Endodermal cell (in vitro differentiated cells): ENCODE data around the gene COL24A1. TPM values are rescaled to one million over a fixed set of nuclear protein-coding genes. Genes with fewer than 3 reads are reported as not detected.
A peak's percentile ranks its signal among the peaks of the same experiment; 100 is the strongest.

Source experiments
- DNase-seq: peaks from one replicate; pipeline ENCODE4 v3.0.0-alpha.2; 2017
- H3K27ac ChIP-seq: 2 replicates; pipeline ENCODE4 v1.5.1; 2013; ENCODE audit warnings: mild to moderate bottlenecking, low read depth, low read length, moderate library complexity
- H3K27me3 ChIP-seq: 2 replicates; pipeline ENCODE4 v1.6.1; 2013; ENCODE audit warnings: mild to moderate bottlenecking, low read length, moderate library complexity; ENCODE audit not compliant: insufficient read depth, control insufficient read depth, poor library complexity, severe bottlenecking
- H3K36me3 ChIP-seq: 2 replicates; pipeline ENCODE4 v1.7.0; 2013; ENCODE audit warnings: mild to moderate bottlenecking, low read length, moderate library complexity; ENCODE audit not compliant: control insufficient read depth, insufficient read depth
- H3K4me1 ChIP-seq: one replicate; pipeline ENCODE4 v1.7.0; 2013; ENCODE audit warnings: low read length; ENCODE audit not compliant: control insufficient read depth, insufficient read depth
- H3K4me3 ChIP-seq: 2 replicates; pipeline ENCODE4 v1.5.1; 2013; ENCODE audit warnings: mild to moderate bottlenecking, low read length, moderate library complexity
- H3K9ac ChIP-seq: 2 replicates; pipeline ENCODE4 v1.6.1; 2013; ENCODE audit warnings: mild to moderate bottlenecking, low read length, moderate library complexity; ENCODE audit not compliant: poor library complexity, severe bottlenecking; ENCODE audit errors: extremely low read depth
- H3K9me3 ChIP-seq: 2 replicates; pipeline ENCODE4 v1.6.1; 2013; ENCODE audit warnings: mild to moderate bottlenecking, low read length, moderate library complexity; ENCODE audit not compliant: control insufficient read depth
- H3K27ac Mint-ChIP-seq: 2 replicates; pipeline ENCODE4 v1.8.0; 2020; ENCODE audit warnings: mixed read lengths
- H3K27me3 Mint-ChIP-seq: 2 replicates; pipeline ENCODE4 v1.8.0; 2021; ENCODE audit warnings: mild to moderate bottlenecking, mixed read lengths; ENCODE audit not compliant: insufficient read depth
- H3K36me3 Mint-ChIP-seq: 2 replicates; pipeline ENCODE4 v1.8.0; 2020; ENCODE audit warnings: low read depth, mixed read lengths
- H3K4me1 Mint-ChIP-seq: 2 replicates; pipeline ENCODE4 v1.8.0; 2020; ENCODE audit warnings: mixed read lengths
- H3K4me3 Mint-ChIP-seq: 2 replicates; pipeline ENCODE4 v1.8.0; 2020; ENCODE audit warnings: mild to moderate bottlenecking, moderate library complexity, mixed read lengths
- H3K9me3 Mint-ChIP-seq: 2 replicates; pipeline ENCODE4 v1.8.0; 2020; ENCODE audit warnings: mild to moderate bottlenecking, mixed read lengths
- WGBS, 2 experiments: methylation state at CpG; one replicate each; pipeline versions ENCODE4 v1.1.5 to v1.1.7; 2013; ENCODE audit warnings: missing lambda C conversion rate in 2 of 2, mixed read lengths in 1 of 2; ENCODE audit not compliant: insufficient coverage in 1 of 2, insufficient read length in 1 of 2; 5-methylcytosine and 5-hydroxymethylcytosine counted together
- total RNA-seq, 2 donors: library from RNA; stranded (reverse); fragmentation: NEBNext Ultra II Directional in 1 of 2; extraction: Animal tissue kit (Norgen Biotek cat#: 25700) in 1 of 2; gene quantifications; 2 replicates in 1 of 2; 3 replicates in 1 of 2; pipeline ENCODE4 v1.2.1, GENCODE V29; 2021
- TF ChIP-seq, protein P1 (sequence below): fragments of 200-600 bp; sonication (generic); conservative IDR thresholded peaks from 2 replicates; pipeline ENCODE4 v1.5.0; 2021; ENCODE audit warnings: antibody characterized with exemption, mild to moderate bottlenecking

Gene COL24A1
- total RNA-seq, 2 donors from 2014 or later: 0.84 to 0.95 TPM

DNA sequence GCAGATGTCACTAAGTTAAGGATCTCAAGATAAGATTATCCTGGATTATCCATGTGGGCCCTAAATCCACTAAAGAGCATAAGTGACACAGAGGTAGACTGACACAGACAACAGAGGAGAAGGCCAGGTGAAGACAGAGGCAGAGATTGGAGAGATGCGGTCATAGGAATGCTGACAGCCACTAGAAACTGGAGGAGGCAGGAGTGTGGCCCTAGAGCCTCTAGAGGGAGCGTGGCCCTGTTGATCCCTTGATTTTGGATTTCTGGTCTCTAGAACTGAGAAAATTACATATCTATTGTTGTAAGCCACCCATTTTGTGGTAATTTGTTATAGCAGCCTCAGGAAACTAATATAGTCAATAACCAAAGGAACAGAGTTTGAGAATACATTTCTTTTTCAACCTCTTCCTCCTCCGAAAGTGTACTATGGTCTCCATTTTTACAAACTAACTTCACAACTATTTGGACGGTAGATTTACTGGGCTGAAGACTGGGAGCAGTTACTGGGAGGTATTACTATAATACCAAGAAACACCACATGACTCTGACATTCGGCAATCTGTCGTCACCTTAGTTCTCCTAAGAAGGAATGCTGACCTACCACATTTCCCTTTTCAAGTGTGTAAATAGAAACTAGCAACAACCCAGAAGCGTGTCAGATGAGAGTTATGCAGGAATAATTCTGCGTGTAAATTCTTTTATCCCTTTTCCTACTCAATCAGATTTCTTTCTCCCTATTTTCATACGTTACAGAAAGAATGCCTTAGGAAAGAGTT is 332.3 kb downstream of the COL24A1 start:
- DNase-seq: peak; percentile 60
- Histone ChIP-seq H3K27ac (no peak overlapping the region), H3K9ac (no peak overlapping the region), H3K4me1 (no peaks in the 10 kb centered on the region), H3K27me3 (no peaks in the 10 kb centered on the region), H3K4me3 (no peak overlapping the region), H3K36me3 (no peaks in the 10 kb centered on the region), H3K9me3 (no peaks in the 10 kb centered on the region)
- H3K4me3 Mint-ChIP-seq: no peak overlapping the region
- no peaks in the 10 kb centered on the region for H3K36me3 Mint-ChIP-seq
- TF ChIP-seq, protein P1, sequence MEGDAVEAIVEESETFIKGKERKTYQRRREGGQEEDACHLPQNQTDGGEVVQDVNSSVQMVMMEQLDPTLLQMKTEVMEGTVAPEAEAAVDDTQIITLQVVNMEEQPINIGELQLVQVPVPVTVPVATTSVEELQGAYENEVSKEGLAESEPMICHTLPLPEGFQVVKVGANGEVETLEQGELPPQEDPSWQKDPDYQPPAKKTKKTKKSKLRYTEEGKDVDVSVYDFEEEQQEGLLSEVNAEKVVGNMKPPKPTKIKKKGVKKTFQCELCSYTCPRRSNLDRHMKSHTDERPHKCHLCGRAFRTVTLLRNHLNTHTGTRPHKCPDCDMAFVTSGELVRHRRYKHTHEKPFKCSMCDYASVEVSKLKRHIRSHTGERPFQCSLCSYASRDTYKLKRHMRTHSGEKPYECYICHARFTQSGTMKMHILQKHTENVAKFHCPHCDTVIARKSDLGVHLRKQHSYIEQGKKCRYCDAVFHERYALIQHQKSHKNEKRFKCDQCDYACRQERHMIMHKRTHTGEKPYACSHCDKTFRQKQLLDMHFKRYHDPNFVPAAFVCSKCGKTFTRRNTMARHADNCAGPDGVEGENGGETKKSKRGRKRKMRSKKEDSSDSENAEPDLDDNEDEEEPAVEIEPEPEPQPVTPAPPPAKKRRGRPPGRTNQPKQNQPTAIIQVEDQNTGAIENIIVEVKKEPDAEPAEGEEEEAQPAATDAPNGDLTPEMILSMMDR: peak; percentile 58
- H3K27ac Mint-ChIP-seq: no peak overlapping the region
- no peaks in the 10 kb centered on the region for H3K4me1 Mint-ChIP-seq
- peaks cover 2% of the 10 kb centered on the region for H3K9me3 Mint-ChIP-seq
- WGBS, 2 experiments: 93% methylated on average over 6 to 9 of the region's 9 CpGs
- no peaks in the 10 kb centered on the region for H3K27me3 Mint-ChIP-seq

DNA sequence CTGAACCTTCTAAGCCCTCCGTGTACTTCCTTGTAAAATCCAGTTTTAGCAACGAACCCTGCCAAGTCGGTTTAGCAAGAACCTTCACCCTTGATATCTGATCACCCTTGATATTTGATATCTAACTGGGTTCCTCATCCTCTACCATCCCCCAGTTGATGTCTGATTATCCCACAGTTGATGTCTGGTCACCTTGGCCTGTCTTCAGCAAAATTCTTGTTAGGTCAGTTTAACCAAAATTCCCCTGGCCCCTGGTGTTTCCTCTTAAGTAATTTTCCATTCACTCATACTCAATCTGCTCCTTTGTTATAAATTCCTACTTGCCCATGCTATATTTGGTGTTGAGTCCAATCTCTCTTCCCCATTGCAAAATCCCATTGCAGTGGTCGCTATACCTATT is 333.9 kb downstream of the COL24A1 start:
- no peak overlapping the region for H3K9ac ChIP-seq
- H3K4me1 ChIP-seq: no peaks in the 10 kb centered on the region
- H3K4me3 ChIP-seq: no peak overlapping the region
- no peak overlapping the region for H3K4me3 Mint-ChIP-seq
- H3K27ac Mint-ChIP-seq: no peak overlapping the region
- H3K36me3 ChIP-seq: no peaks in the 10 kb centered on the region
- no peak overlapping the region for H3K27ac ChIP-seq
- peaks cover 2% of the 10 kb centered on the region for H3K9me3 Mint-ChIP-seq
- no peaks in the 10 kb centered on the region for H3K27me3 Mint-ChIP-seq
- 94 to 100% methylated on average over 3 to 4 of the region's 4 CpGs for WGBS, 2 experiments
- no peaks in the 10 kb centered on the region for H3K36me3 Mint-ChIP-seq
- DNase-seq: no peak
- H3K4me1 Mint-ChIP-seq: no peaks in the 10 kb centered on the region
- H3K9me3 ChIP-seq: no peaks in the 10 kb centered on the region
- no peaks in the 10 kb centered on the region for H3K27me3 ChIP-seq
- TF ChIP-seq, protein P1: no peak

DNA sequence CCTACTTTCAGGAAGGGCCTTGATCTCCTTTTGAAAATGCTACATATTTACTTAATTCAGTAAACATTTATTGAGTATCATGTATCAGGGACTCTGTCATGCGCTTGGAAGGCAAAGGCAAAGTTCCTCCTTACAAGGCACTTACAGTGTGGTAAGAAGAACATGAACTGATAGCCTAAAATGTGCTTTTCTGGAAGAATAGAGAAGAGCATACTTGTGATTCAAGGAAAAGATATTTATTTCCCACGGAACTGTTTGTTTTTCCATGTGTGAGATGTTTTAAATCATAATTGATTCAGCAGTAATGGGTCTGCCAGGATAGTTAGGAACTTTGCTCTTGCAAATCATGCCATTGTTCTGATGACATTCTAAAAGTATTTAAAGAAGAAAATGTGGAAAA is 338.2 kb downstream of the COL24A1 start:
- Histone ChIP-seq H3K4me3 (no peak overlapping the region), H3K27me3 (no peaks in the 10 kb centered on the region), H3K9ac (no peak overlapping the region), H3K36me3 (no peaks in the 10 kb centered on the region), H3K9me3 (no peaks in the 10 kb centered on the region), H3K27ac (no peak overlapping the region), H3K4me1 (no peaks in the 10 kb centered on the region)
- Mint-ChIP-seq H3K4me3 (no peak overlapping the region), H3K27me3 (no peaks in the 10 kb centered on the region), H3K9me3 (no peaks in the 10 kb centered on the region), H3K36me3 (no peaks in the 10 kb centered on the region), H3K4me1 (no peaks in the 10 kb centered on the region), H3K27ac (no peak overlapping the region)
- 57 to 61% methylated on average over 2 of the region's 2 CpGs for WGBS, 2 experiments
- no peak for DNase-seq
- TF ChIP-seq, protein P1: no peak
